Posterior cingulate gyrus (tissue), 11 donors: ENCODE results near the gene SLC16A14.

Source experiments
- DNase-seq, 10 donors: peaks; one replicate each; pipeline versions ENCODE4 v3.0.0 to v3.0.0-alpha.2; 2020 to 2021; ENCODE audit warnings: mixed read lengths in 3 of 10
- intact Hi-C: fragments of 100-400 bp; cut with DNase I; formaldehyde crosslinking; loops from one replicate; pipeline ENCODE4 v1.15.1; 2023

SLC16A14 gene

GRCh38 chr2:230043025-230043424 lies 25.7 kb downstream of the SLC16A14 start:
- intact Hi-C loops, result no loop called here
- DNase-seq, result no peak

- no peak for DNase-seq
- intact Hi-C loops, result no loop called here
Measured at GRCh38 chr2:230042195-230042594, 26.5 kb downstream of the SLC16A14 start.

- peak in 1 of 10 donors; percentile 12 for DNase-seq
- intact Hi-C loops, result no loop called here
Measured at GRCh38 chr2:230023313-230023712, 45.4 kb downstream of the SLC16A14 start.

- intact Hi-C loops, result no loop called here
- no peak for DNase-seq
Measured at GRCh38 chr2:230019742-230020141, 49.0 kb downstream of the SLC16A14 start.

- no peak for DNase-seq
- intact Hi-C loops, result no loop called here
Measured at GRCh38 chr2:230018153-230018552, 50.6 kb downstream of the SLC16A14 start.

GRCh38 chr2:230016844-230017243 lies 51.9 kb downstream of the SLC16A14 start:
- DNase-seq, result no peak
- intact Hi-C loops, result no loop called here

- no peak for DNase-seq
- intact Hi-C loops, result no loop called here
Measured at GRCh38 chr2:230012267-230012884, 56.3 kb downstream of the SLC16A14 start.

GRCh38 chr2:230011617-230012016 lies 57.1 kb downstream of the SLC16A14 start:
- intact Hi-C loops, result no loop called here

GRCh38 chr2:230010501-230010900 lies 58.2 kb downstream of the SLC16A14 start:
- intact Hi-C loops, result no loop called here
- DNase-seq, result no peak

More at GRCh38 chr2:230011617-230012016, 57.1 kb downstream of the SLC16A14 start:
- DNase-seq, result no peak

- intact Hi-C loops, result loop anchor here (1.0 kb wide), 2 partner anchors 152 to 603 kb away; no protein-coding TSS in a partner anchor
Measured at GRCh38 chr2:230008708-230009066, 60.0 kb downstream of the SLC16A14 start.

GRCh38 chr2:230007931-230008707 lies 60.6 kb downstream of the SLC16A14 start:
- DNase-seq, result peak; percentile 52 to 95 (median 81)
- intact Hi-C loops, result loop anchor here (1.0 kb wide), 2 partner anchors 152 to 603 kb away; no protein-coding TSS in a partner anchor

More at GRCh38 chr2:230008708-230009066, 60.0 kb downstream of the SLC16A14 start:
- DNase-seq, result no peak

GRCh38 chr2:230000118-230000841 lies 68.4 kb downstream of the SLC16A14 start:
- intact Hi-C loops, result no loop called here
- DNase-seq, result no peak

GRCh38 chr2:229997565-229997964 lies 71.2 kb downstream of the SLC16A14 start:
- DNase-seq, result no peak
- intact Hi-C loops, result no loop called here

GRCh38 chr2:229996320-229996719 lies 72.4 kb downstream of the SLC16A14 start:
- DNase-seq, result no peak
- intact Hi-C loops, result no loop called here

GRCh38 chr2:229993236-229993635 lies 75.5 kb downstream of the SLC16A14 start:
- no peak for DNase-seq
- intact Hi-C loops, result no loop called here
